Astrocyte (in vitro differentiated cells and primary cell): ENCODE data around the gene BBS12. TPM values are rescaled to one million over a fixed set of nuclear protein-coding genes. Genes with fewer than 3 reads are reported as not detected.
A peak's percentile ranks its signal among the peaks of the same experiment; 100 is the strongest.
"Not testable (repeated sequence)": the region's sequence is repeated elsewhere in the genome, so short reads cannot be mapped to it uniquely, and the experiment has no call there.

Experiments used
- DNase-seq: peaks from one replicate; pipeline ENCODE4 v3.0.0-alpha.2; 2010; ENCODE audit warnings: low read depth
- FAIRE-seq: peaks from 2 replicates; lab custom pipeline; 2011; peaks lifted over from hg19 to GRCh38; lab: Jason Lieb, UNC
- H2AFZ ChIP-seq: 2 replicates; pipeline ENCODE4 v1.6.0; 2012; ENCODE audit warnings: low read depth, low read length, inconsistent platforms
- H3K27ac ChIP-seq: 2 replicates; pipeline ENCODE4 v1.5.1; 2011; ENCODE audit warnings: low read depth, low read length, inconsistent platforms
- H3K27me3 ChIP-seq: 2 replicates; pipeline ENCODE4 v1.6.0; 2011; ENCODE audit warnings: low read length, inconsistent platforms; ENCODE audit not compliant: insufficient read depth
- H3K36me3 ChIP-seq: 2 replicates; pipeline ENCODE4 v1.5.1; 2011; ENCODE audit warnings: low read length, inconsistent platforms; ENCODE audit not compliant: insufficient read depth
- H3K4me1 ChIP-seq: 2 replicates; pipeline ENCODE4 v1.5.1; 2011; ENCODE audit warnings: low read length, inconsistent platforms; ENCODE audit not compliant: insufficient read depth
- H3K4me2 ChIP-seq: 2 replicates; pipeline ENCODE4 v1.6.0; 2012; ENCODE audit warnings: low read length, inconsistent platforms
- H3K4me3 ChIP-seq: 2 replicates; pipeline ENCODE4 v1.5.1; 2011; ENCODE audit warnings: low read depth, mild to moderate bottlenecking, low read length, inconsistent platforms; ENCODE audit not compliant: insufficient read depth
- H3K79me2 ChIP-seq: 2 replicates; pipeline ENCODE4 v1.6.0; 2012; ENCODE audit warnings: mild to moderate bottlenecking, low read length, inconsistent platforms; ENCODE audit not compliant: insufficient read depth
- H3K9ac ChIP-seq: 2 replicates; pipeline ENCODE4 v1.6.0; 2012; ENCODE audit warnings: mild to moderate bottlenecking, low read length, inconsistent platforms
- H3K9me3 ChIP-seq: 2 replicates; pipeline ENCODE4 v1.5.1; 2012; ENCODE audit warnings: low read depth, mild to moderate bottlenecking, low read length, inconsistent platforms; ENCODE audit not compliant: insufficient read depth
- H4K20me1 ChIP-seq: 2 replicates; pipeline ENCODE4 v1.6.0; 2012; ENCODE audit warnings: low read length, inconsistent platforms; ENCODE audit not compliant: insufficient read depth
- H3K27ac Mint-ChIP-seq: one replicate; pipeline ENCODE4 v1.8.0; 2021; ENCODE audit warnings: mild to moderate bottlenecking, mixed read lengths; ENCODE audit not compliant: unreplicated experiment
- H3K27me3 Mint-ChIP-seq: one replicate; pipeline ENCODE4 v1.8.0; 2021; ENCODE audit warnings: low read depth, mixed read lengths; ENCODE audit not compliant: unreplicated experiment
- H3K36me3 Mint-ChIP-seq: one replicate; pipeline ENCODE4 v1.8.0; 2021; ENCODE audit warnings: low read depth, mixed read lengths; ENCODE audit not compliant: unreplicated experiment
- H3K4me1 Mint-ChIP-seq: one replicate; pipeline ENCODE4 v1.8.0; 2021; ENCODE audit warnings: low read depth, mixed read lengths; ENCODE audit not compliant: unreplicated experiment
- H3K4me3 Mint-ChIP-seq: one replicate; pipeline ENCODE4 v1.8.0; 2021; ENCODE audit warnings: mild to moderate bottlenecking, moderate library complexity, mixed read lengths; ENCODE audit not compliant: unreplicated experiment
- H3K9me3 Mint-ChIP-seq: one replicate; pipeline ENCODE4 v1.8.0; 2021; ENCODE audit warnings: mild to moderate bottlenecking, mixed read lengths; ENCODE audit not compliant: unreplicated experiment
- EZH2 ChIP-seq: IDR thresholded peaks from 2 replicates; pipeline ENCODE4 v1.6.1; 2012; ENCODE audit warnings: mild to moderate bottlenecking, low read length, inconsistent platforms; ENCODE audit not compliant: insufficient read depth
- total RNA-seq: library from RNA; stranded (reverse); gene quantifications from 2 replicates; pipeline ENCODE4 v1.2.1, GENCODE V29; 2021
- TF ChIP-seq, protein P1 (sequence below): IDR thresholded peaks from 2 replicates; pipeline ENCODE4 v1.5.1; 2011; ENCODE audit warnings: low read depth, mild to moderate bottlenecking, inconsistent platforms, low read length, moderate library complexity; ENCODE audit not compliant: insufficient read depth

BBS12 gene
- total RNA-seq, 1 donor from 2014 or later: 4.7 TPM

- H3K4me3 Mint-ChIP-seq: no peak overlapping the region
- H3K9me3 Mint-ChIP-seq: peaks cover 5% of the 10 kb centered on the region
Observed at GRCh38 chr4:122785099-122785498, 52.6 kb downstream of the BBS12 start.

DNA sequence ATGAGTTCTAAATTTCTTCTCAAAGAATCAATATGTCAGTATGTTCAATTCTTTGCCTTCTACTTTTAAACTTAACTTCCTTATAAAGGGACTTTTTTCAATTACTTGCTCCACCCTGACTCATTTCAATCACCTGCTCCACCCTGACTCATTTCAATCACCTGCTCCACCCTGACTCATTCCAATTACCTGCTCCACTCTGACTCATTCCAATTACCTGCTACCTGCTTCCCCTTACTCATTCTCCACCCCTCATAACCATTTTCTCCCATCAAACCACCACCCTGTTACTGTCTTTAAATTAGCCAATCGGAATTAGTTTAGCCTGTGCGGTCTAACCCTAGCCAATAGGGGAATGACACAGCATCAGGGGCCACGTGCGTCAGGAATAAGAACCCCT is 53.8 kb downstream of the BBS12 start:
- not testable (repeated sequence) for FAIRE-seq, H3K9me3 ChIP-seq, H4K20me1 ChIP-seq, H3K36me3 ChIP-seq, H3K27ac ChIP-seq, H3K27me3 ChIP-seq, H3K4me3 ChIP-seq, H3K9ac ChIP-seq, H3K36me3 Mint-ChIP-seq, H3K27me3 Mint-ChIP-seq, DNase-seq, H3K4me2 ChIP-seq, H3K4me3 Mint-ChIP-seq, H3K79me2 ChIP-seq, H3K27ac Mint-ChIP-seq, H3K9me3 Mint-ChIP-seq, H2AFZ ChIP-seq
- peaks cover 20% of the 10 kb centered on the region for H3K4me1 Mint-ChIP-seq
- H3K4me1 ChIP-seq: peaks cover 23% of the 10 kb centered on the region

More at GRCh38 chr4:122785099-122785498, 52.6 kb downstream of the BBS12 start:
- Histone ChIP-seq H3K36me3 (no peaks in the 10 kb centered on the region), H3K27ac (no peak overlapping the region), H3K4me1 (peaks cover 23% of the 10 kb centered on the region), H3K4me2 (no peak overlapping the region), H4K20me1 (no peaks in the 10 kb centered on the region), H3K9me3 (no peaks in the 10 kb centered on the region), H2AFZ (no peak overlapping the region), H3K27me3 (no peaks in the 10 kb centered on the region), H3K4me3 (no peak overlapping the region), H3K9ac (no peak overlapping the region), H3K79me2 (no peaks in the 10 kb centered on the region)
- Mint-ChIP-seq H3K27me3 (no peaks in the 10 kb centered on the region), H3K27ac (peak overlapping the region; percentile 47), H3K36me3 (no peaks in the 10 kb centered on the region), H3K4me1 (peaks cover 20% of the 10 kb centered on the region)
- TF ChIP-seq, protein P1, sequence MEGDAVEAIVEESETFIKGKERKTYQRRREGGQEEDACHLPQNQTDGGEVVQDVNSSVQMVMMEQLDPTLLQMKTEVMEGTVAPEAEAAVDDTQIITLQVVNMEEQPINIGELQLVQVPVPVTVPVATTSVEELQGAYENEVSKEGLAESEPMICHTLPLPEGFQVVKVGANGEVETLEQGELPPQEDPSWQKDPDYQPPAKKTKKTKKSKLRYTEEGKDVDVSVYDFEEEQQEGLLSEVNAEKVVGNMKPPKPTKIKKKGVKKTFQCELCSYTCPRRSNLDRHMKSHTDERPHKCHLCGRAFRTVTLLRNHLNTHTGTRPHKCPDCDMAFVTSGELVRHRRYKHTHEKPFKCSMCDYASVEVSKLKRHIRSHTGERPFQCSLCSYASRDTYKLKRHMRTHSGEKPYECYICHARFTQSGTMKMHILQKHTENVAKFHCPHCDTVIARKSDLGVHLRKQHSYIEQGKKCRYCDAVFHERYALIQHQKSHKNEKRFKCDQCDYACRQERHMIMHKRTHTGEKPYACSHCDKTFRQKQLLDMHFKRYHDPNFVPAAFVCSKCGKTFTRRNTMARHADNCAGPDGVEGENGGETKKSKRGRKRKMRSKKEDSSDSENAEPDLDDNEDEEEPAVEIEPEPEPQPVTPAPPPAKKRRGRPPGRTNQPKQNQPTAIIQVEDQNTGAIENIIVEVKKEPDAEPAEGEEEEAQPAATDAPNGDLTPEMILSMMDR: no peak
- no peak for TF ChIP-seq EZH2
- DNase-seq (no peak), FAIRE-seq (peak; percentile 43)

DNA sequence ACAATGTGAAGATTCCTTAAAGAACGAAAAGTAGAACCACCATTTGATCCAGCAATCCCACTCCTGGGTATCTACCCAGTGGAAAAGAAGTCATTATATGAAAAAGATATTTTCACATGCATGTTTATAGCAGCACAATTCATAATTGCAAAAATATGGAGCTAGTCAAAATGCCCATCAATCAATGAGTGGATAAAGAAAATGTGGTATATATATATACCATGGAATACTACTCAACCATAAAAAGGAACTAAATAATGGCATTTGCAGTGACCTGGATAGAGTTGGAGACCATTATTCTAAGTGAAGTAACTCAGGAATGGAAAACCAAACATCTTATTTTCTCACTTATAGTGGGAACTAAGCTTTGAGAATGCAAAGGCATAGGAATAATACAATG is 54.4 kb downstream of the BBS12 start:
- H3K36me3 ChIP-seq, H3K27ac ChIP-seq, H3K9ac ChIP-seq, H3K4me3 ChIP-seq, DNase-seq, H3K27me3 Mint-ChIP-seq, H2AFZ ChIP-seq, H4K20me1 ChIP-seq, H3K27me3 ChIP-seq, H3K79me2 ChIP-seq, H3K27ac Mint-ChIP-seq, H3K4me2 ChIP-seq, H3K9me3 Mint-ChIP-seq, FAIRE-seq, H3K9me3 ChIP-seq, H3K4me3 Mint-ChIP-seq, H3K36me3 Mint-ChIP-seq: not testable (repeated sequence)
- peaks cover 23% of the 10 kb centered on the region for H3K4me1 ChIP-seq
- H3K4me1 Mint-ChIP-seq: peaks cover 20% of the 10 kb centered on the region

DNA sequence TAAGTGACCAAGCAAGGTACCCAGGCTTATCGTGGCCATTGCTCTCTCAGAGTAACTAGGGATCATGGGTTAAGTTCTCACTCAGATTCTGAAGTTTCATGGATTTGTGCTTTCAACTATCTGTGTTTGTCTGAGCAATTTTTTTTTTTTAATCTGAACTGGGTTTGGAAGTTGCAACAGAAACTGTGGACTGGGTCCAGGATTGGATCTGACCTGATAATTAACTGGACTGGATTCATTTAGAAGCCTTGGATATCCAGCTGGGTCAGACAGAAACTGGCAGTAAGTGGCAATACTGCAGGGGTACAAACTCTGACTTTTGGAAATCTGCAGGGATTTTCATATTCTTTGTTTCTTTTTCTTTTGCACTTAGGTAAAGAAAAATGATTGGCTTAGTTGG is 55.4 kb downstream of the BBS12 start:
- FAIRE-seq: no peak

More for the DNA sequence above, 55.4 kb downstream of the BBS12 start:
- H4K20me1 ChIP-seq: no peaks in the 10 kb centered on the region
- no peaks in the 10 kb centered on the region for H3K36me3 ChIP-seq
- H3K4me3 Mint-ChIP-seq: no peak overlapping the region
- DNase-seq: no peak
- peaks cover 5% of the 10 kb centered on the region for H3K9me3 Mint-ChIP-seq
- no peak overlapping the region for H3K27ac ChIP-seq
- H3K4me2 ChIP-seq: no peak overlapping the region
- no peak overlapping the region for H3K4me3 ChIP-seq
- no peaks in the 10 kb centered on the region for H3K79me2 ChIP-seq
- H2AFZ ChIP-seq: no peak overlapping the region
- H3K4me1 Mint-ChIP-seq: peaks cover 15% of the 10 kb centered on the region
- TF ChIP-seq, protein P1: no peak
- TF ChIP-seq EZH2: no peak
- H3K9ac ChIP-seq: no peak overlapping the region
- no peaks in the 10 kb centered on the region for H3K27me3 ChIP-seq
- no peaks in the 10 kb centered on the region for H3K9me3 ChIP-seq
- H3K4me1 ChIP-seq: peaks cover 13% of the 10 kb centered on the region
- H3K27me3 Mint-ChIP-seq: no peaks in the 10 kb centered on the region
- H3K27ac Mint-ChIP-seq: no peak overlapping the region
- H3K36me3 Mint-ChIP-seq: no peaks in the 10 kb centered on the region
